Testis (tissue), 2 donors: ENCODE data around the gene KMO.

Experiments
- POLR2A ChIP-seq: fragments of 450-650 bp; IDR thresholded peaks from one replicate; pipeline ENCODE4 v1.6.1; 2017; ENCODE audit warnings: antibody characterized with exemption, mild to moderate bottlenecking, moderate library complexity
- TF ChIP-seq, protein P1 (sequence below), 3 experiments: fragments of 450-650 bp in 2 of 3; fragments of 200-600 bp in 1 of 3; sonication (generic) in 1 of 3; IDR thresholded peaks; one replicate each; pipeline ENCODE4 v1.5.1; 2016 to 2019; ENCODE audit warnings: antibody characterized with exemption in 3 of 3, mild to moderate bottlenecking in 2 of 3, moderate library complexity in 1 of 3

DNA sequence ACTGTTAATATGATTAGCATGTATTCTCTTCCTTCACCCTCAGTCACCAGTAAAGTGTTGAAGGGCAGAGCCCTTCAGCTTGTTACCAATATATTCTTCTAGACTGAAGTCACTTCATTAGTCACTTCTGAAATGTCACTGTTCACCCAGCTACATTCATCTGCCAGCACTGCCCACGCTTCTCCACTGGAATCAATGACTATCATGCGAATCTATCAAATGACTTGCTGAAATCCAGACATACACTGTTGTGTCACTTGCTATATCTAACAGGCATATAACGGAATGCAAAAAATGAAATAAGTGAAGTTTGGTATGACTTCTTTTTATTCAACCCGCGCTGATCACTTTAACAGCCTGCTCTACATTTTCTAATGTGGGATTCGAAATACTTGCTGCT is 28.7 kb upstream of the KMO start:
- no peak for TF ChIP-seq POLR2A
- TF ChIP-seq, protein P1, sequence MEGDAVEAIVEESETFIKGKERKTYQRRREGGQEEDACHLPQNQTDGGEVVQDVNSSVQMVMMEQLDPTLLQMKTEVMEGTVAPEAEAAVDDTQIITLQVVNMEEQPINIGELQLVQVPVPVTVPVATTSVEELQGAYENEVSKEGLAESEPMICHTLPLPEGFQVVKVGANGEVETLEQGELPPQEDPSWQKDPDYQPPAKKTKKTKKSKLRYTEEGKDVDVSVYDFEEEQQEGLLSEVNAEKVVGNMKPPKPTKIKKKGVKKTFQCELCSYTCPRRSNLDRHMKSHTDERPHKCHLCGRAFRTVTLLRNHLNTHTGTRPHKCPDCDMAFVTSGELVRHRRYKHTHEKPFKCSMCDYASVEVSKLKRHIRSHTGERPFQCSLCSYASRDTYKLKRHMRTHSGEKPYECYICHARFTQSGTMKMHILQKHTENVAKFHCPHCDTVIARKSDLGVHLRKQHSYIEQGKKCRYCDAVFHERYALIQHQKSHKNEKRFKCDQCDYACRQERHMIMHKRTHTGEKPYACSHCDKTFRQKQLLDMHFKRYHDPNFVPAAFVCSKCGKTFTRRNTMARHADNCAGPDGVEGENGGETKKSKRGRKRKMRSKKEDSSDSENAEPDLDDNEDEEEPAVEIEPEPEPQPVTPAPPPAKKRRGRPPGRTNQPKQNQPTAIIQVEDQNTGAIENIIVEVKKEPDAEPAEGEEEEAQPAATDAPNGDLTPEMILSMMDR (IDR thresholded peaks at IDR 0.05) = no peak
